Nephron (organoid): ENCODE data around the gene ZFP36.

Experiments used
- H3K27ac Mint-ChIP-seq, 3 experiments: 2 replicates each; pipeline ENCODE4 v1.8.0; 2020; ENCODE audit warnings: mixed read lengths in 3 of 3, mild to moderate bottlenecking in 2 of 3, moderate library complexity in 1 of 3
- H3K27me3 Mint-ChIP-seq: 2 replicates; pipeline ENCODE4 v1.8.0; 2021; ENCODE audit warnings: low read depth, mild to moderate bottlenecking, moderate library complexity, mixed read lengths
- H3K36me3 Mint-ChIP-seq: 2 replicates; pipeline ENCODE4 v1.8.0; 2020; ENCODE audit warnings: low read depth, mixed read lengths
- H3K4me1 Mint-ChIP-seq: 2 replicates; pipeline ENCODE4 v1.8.0; 2020; ENCODE audit warnings: mixed read lengths
- H3K4me3 Mint-ChIP-seq, 3 experiments: 2 replicates each; pipeline ENCODE4 v1.8.0; 2020; ENCODE audit warnings: mild to moderate bottlenecking in 3 of 3, mixed read lengths in 3 of 3, moderate library complexity in 2 of 3
- H3K9me3 Mint-ChIP-seq: 2 replicates; pipeline ENCODE4 v1.8.0; 2020; ENCODE audit warnings: mixed read lengths
- CTCF ChIP-seq, 3 experiments: fragments of 200-600 bp; sonication (generic); IDR thresholded peaks; one replicate each; pipeline ENCODE4 v1.5.0; 2021; ENCODE audit warnings: antibody characterized with exemption in 3 of 3; ENCODE audit not compliant: unreplicated experiment in 3 of 3

ZFP36 gene

GRCh38 chr19:39403331-39404312 is 3.0 kb upstream of the ZFP36 start:
- Mint-ChIP-seq H3K27me3 (no peaks in the 10 kb centered on the region), H3K4me1 (peaks cover 30% of the 10 kb centered on the region), H3K27ac (peak overlapping the region; percentile 94 to 98 (median 97)), H3K36me3 (peaks cover 4% of the 10 kb centered on the region), H3K9me3 (no peaks in the 10 kb centered on the region), H3K4me3 (peak overlapping the region; percentile 89 to 91 (median 90))
- no peak for TF ChIP-seq CTCF (IDR thresholded peaks at IDR 0.05; ENCODE audit: unreplicated experiment in 3 of 3)

GRCh38 chr19:39405261-39405957 is 1.2 kb upstream of the ZFP36 start:
- no peaks in the 10 kb centered on the region for H3K36me3 Mint-ChIP-seq
- no peak for TF ChIP-seq CTCF (IDR thresholded peaks at IDR 0.05; ENCODE audit: unreplicated experiment in 3 of 3)
- H3K27ac Mint-ChIP-seq: peak overlapping the region; percentile 40 to 97 (median 82)
- H3K4me1 Mint-ChIP-seq: peaks cover 35% of the 10 kb centered on the region
- no peaks in the 10 kb centered on the region for H3K9me3 Mint-ChIP-seq
- H3K27me3 Mint-ChIP-seq: no peaks in the 10 kb centered on the region
- peak overlapping the region; percentile 79 to 92 (median 88) for H3K4me3 Mint-ChIP-seq

DNA sequence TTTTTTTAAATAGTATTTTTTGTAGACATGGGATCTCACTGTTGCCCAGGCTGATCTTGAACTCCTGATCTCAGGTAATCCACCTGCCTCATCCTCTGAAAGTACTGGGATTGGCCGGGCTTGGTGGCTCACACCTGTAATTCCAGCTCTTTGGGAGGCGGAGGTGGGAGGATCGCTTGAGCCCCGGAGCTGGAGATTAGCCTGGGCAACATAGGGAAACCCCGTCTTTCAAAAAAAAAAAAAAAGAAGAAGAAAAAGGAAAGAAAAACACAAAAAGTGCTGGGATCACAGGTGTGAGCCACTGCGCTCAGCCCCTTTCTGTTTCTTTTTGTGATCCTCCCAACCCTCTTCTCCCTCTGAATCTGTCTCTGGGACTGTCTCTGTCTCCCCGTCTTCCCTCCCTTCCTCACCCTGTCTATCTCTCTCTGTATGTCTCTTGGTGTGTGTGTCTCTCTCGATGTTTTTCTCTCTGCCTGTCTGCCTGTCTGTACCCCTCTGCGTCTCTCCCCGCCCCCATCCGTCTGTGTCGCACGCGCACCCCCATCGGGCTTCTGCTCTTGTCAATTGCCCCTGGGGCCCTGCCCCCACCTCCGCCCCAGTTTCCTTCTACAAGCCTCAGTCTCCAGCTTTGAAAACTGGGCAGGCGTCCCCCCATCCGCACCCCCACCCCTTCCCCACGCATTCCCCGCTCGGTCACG is 540 bp upstream of the ZFP36 start:
- Mint-ChIP-seq H3K27ac (peak overlapping the region; percentile 79 to 97 (median 82)), H3K9me3 (no peaks in the 10 kb centered on the region), H3K27me3 (no peaks in the 10 kb centered on the region), H3K4me3 (peak overlapping the region; percentile 79 to 92 (median 88)), H3K36me3 (no peaks in the 10 kb centered on the region), H3K4me1 (peaks cover 38% of the 10 kb centered on the region)
- TF ChIP-seq CTCF (IDR thresholded peaks at IDR 0.05; ENCODE audit: unreplicated experiment in 3 of 3): no peak

GRCh38 chr19:39407410-39407659 is 688 bp downstream of the ZFP36 start:
- TF ChIP-seq CTCF (IDR thresholded peaks at IDR 0.05; ENCODE audit: unreplicated experiment in 3 of 3): no peak
- Mint-ChIP-seq H3K9me3 (no peaks in the 10 kb centered on the region), H3K27ac (peak overlapping the region; percentile 79 to 84 (median 79)), H3K27me3 (peaks cover 5% of the 10 kb centered on the region), H3K36me3 (no peaks in the 10 kb centered on the region), H3K4me3 (peak overlapping the region; percentile 79 to 93 (median 90)), H3K4me1 (peaks cover 38% of the 10 kb centered on the region)

DNA sequence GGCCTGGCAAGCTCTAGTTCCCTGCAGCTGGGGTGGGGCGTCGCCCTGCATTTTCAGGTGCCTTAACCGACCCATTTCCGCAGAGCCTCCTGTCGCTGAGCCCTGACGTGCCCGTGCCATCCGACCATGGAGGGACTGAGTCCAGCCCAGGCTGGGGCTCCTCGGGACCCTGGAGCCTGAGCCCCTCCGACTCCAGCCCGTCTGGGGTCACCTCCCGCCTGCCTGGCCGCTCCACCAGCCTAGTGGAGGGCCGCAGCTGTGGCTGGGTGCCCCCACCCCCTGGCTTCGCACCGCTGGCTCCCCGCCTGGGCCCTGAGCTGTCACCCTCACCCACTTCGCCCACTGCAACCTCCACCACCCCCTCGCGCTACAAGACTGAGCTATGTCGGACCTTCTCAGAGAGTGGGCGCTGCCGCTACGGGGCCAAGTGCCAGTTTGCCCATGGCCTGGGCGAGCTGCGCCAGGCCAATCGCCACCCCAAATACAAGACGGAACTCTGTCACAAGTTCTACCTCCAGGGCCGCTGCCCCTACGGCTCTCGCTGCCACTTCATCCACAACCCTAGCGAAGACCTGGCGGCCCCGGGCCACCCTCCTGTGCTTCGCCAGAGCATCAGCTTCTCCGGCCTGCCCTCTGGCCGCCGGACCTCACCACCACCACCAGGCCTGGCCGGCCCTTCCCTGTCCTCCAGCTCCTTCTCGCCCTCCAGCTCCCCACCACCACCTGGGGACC is 1.2 kb downstream of the ZFP36 start:
- H3K36me3 Mint-ChIP-seq: no peaks in the 10 kb centered on the region
- H3K27me3 Mint-ChIP-seq: peaks cover 5% of the 10 kb centered on the region
- peak overlapping the region; percentile 79 to 93 (median 90) for H3K4me3 Mint-ChIP-seq
- H3K27ac Mint-ChIP-seq: peak overlapping the region in 2 of 3 experiments; percentile 44 to 97
- no peaks in the 10 kb centered on the region for H3K9me3 Mint-ChIP-seq
- H3K4me1 Mint-ChIP-seq: peaks cover 37% of the 10 kb centered on the region
- TF ChIP-seq CTCF (IDR thresholded peaks at IDR 0.05; ENCODE audit: unreplicated experiment in 3 of 3): no peak
